A549 (cell line): Measurements from ENCODE around the gene KIF5A. TPM values are rescaled to one million over a fixed set of nuclear protein-coding genes. Genes with fewer than 3 reads are reported as not detected.

Experiments used
- ATAC-seq, 2 experiments: fragments of 200-7000 bp in 1 of 2; fragments of >200 bp in 1 of 2; cut with Nextera tagmentation in 1 of 2; cut with Tn5 transposase in 1 of 2; 3 replicates each; pipeline versions ENCODE4 v1.8.0 to v1.9.1; 2018 to 2020; ENCODE audit warnings: mild to moderate bottlenecking in 1 of 2, moderate library complexity in 1 of 2
- CTCF ChIA-PET: fragments of 300-600 bp; sonication (Branson Sonifier 250); formaldehyde crosslinking; extraction: SDS; loops from one replicate; lab custom pipeline; 2021; ENCODE audit warnings: antibody characterized with exemption, inconsistent platforms; lab: Yijun Ruan, JAX
- POLR2A ChIA-PET: fragments of 350-600 bp; formaldehyde crosslinking; extraction: SDS; loops from one replicate; lab custom pipeline; 2021; ENCODE audit warnings: antibody characterized with exemption, inconsistent platforms; lab: Yijun Ruan, JAX
- DNase-seq, 2 experiments: peaks; one replicate each; pipeline versions ENCODE4 v3.0.0 to v3.0.0-alpha.2; 2011 to 2016; ENCODE audit warnings: low read depth in 1 of 2, low spot score in 1 of 2
- FAIRE-seq: peaks from 2 replicates; lab custom pipeline; 2011; peaks lifted over from hg19 to GRCh38; lab: Jason Lieb, UNC
- H3K27ac ChIP-seq, 2 experiments: fragments of >200 bp; sonication (Bioruptor Twin); formaldehyde crosslinking; 3 replicates each; pipeline ENCODE4 v1.5.1; 2016 to 2017
- H3K4me1 ChIP-seq: fragments of >200 bp; sonication (Bioruptor Twin); formaldehyde crosslinking; 3 replicates; pipeline ENCODE4 v1.6.1; 2016
- H3K4me2 ChIP-seq: fragments of >200 bp; sonication (Bioruptor Twin); formaldehyde crosslinking; 3 replicates; pipeline ENCODE4 v1.6.1; 2016
- H3K4me3 ChIP-seq: fragments of >200 bp; sonication (Bioruptor Twin); formaldehyde crosslinking; 3 replicates; pipeline ENCODE4 v1.5.1; 2016
- H3K9me3 ChIP-seq: fragments of >200 bp; sonication (Bioruptor Twin); formaldehyde crosslinking; 3 replicates; pipeline ENCODE4 v1.6.1; 2016
- ATOH8 ChIP-seq: fragments of 250-450 bp; sonication (Bioruptor Pico); IDR thresholded peaks from 2 replicates; pipeline ENCODE4 v1.5.0; 2020; ENCODE audit warnings: low read depth, mild to moderate bottlenecking, moderate library complexity
- CBX8 ChIP-seq: fragments of 200-600 bp; sonication (generic); IDR thresholded peaks from 2 replicates; pipeline ENCODE4 v1.6.1; 2016
- CHD4 ChIP-seq: fragments of 200-600 bp; sonication (generic); IDR thresholded peaks from 2 replicates; pipeline ENCODE4 v1.6.1; 2016; ENCODE audit warnings: antibody characterized with exemption, mild to moderate bottlenecking, borderline replicate concordance
- EHF ChIP-seq: fragments of 250-450 bp; sonication (Bioruptor Pico); IDR thresholded peaks from 2 replicates; pipeline ENCODE4 v1.5.0; 2020; ENCODE audit warnings: mild to moderate bottlenecking
- FOSB ChIP-seq: fragments of 250-450 bp; sonication (Bioruptor Pico); IDR thresholded peaks from 2 replicates; pipeline ENCODE4 v1.5.0; 2020; ENCODE audit warnings: mild to moderate bottlenecking, moderate library complexity
- HES2 ChIP-seq: fragments of >200 bp; sonication (Bioruptor Twin); formaldehyde crosslinking; IDR thresholded peaks from 2 replicates; pipeline ENCODE4 v1.6.1; 2016
- HOXB13 ChIP-seq: fragments of 250-450 bp; sonication (Bioruptor Pico); IDR thresholded peaks from 2 replicates; pipeline ENCODE4 v1.5.0; 2020; ENCODE audit warnings: low read depth, mild to moderate bottlenecking, moderate library complexity
- JUNB ChIP-seq: fragments of >200 bp; sonication (Bioruptor Twin); formaldehyde crosslinking; IDR thresholded peaks from 2 replicates; pipeline ENCODE4 v1.6.1; 2016
- KDM5A ChIP-seq: fragments of 200-600 bp; sonication (generic); IDR thresholded peaks from 2 replicates; pipeline ENCODE4 v1.6.1; 2016; ENCODE audit warnings: antibody characterized with exemption, mild to moderate bottlenecking
- MAFK ChIP-seq: fragments of 450-650 bp; IDR thresholded peaks from 2 replicates; pipeline ENCODE4 v1.6.1; 2014; ENCODE audit not compliant: partially characterized antibody
- MYC ChIP-seq: IDR thresholded peaks from 2 replicates; pipeline ENCODE4 v1.6.1; 2012; ENCODE audit warnings: mild to moderate bottlenecking, inconsistent platforms, low read length, improper control_type of control experiment, borderline replicate concordance
- NFE2L2 ChIP-seq: fragments of 150-350 bp; conservative IDR thresholded peaks from 2 replicates; pipeline ENCODE4 v1.6.1; 2014; ENCODE audit warnings: low read length
- NR3C1 ChIP-seq: fragments of >200 bp; sonication (Bioruptor Twin); formaldehyde crosslinking; IDR thresholded peaks from 3 replicates; pipeline ENCODE4 v1.6.1; 2017
- PBX3 ChIP-seq: IDR thresholded peaks from 2 replicates; pipeline ENCODE4 v1.6.1; 2012
- PHF8 ChIP-seq: fragments of 200-600 bp; sonication (generic); IDR thresholded peaks from 2 replicates; pipeline ENCODE4 v1.6.1; 2016; ENCODE audit warnings: low read depth, mild to moderate bottlenecking, antibody characterized with exemption, moderate library complexity, borderline replicate concordance
- POLR2A ChIP-seq: IDR thresholded peaks from 2 replicates; pipeline ENCODE4 v1.6.1; 2012; ENCODE audit warnings: mild to moderate bottlenecking, low read length
- POLR2AphosphoS2 ChIP-seq: conservative IDR thresholded peaks from 2 replicates; pipeline ENCODE4 v1.6.1; 2012; ENCODE audit warnings: low read length, improper control_type of control experiment, inconsistent platforms
- RCOR1 ChIP-seq: fragments of 150-350 bp; IDR thresholded peaks from 2 replicates; pipeline ENCODE4 v1.6.1; 2014; ENCODE audit warnings: antibody characterized with exemption, low read length, low read depth
- REST ChIP-seq: fragments of 200-600 bp; sonication (generic); IDR thresholded peaks from 2 replicates; pipeline ENCODE4 v1.6.1; 2016; ENCODE audit warnings: antibody characterized with exemption, mild to moderate bottlenecking, moderate library complexity
- RFX5 ChIP-seq: fragments of 450-650 bp; IDR thresholded peaks from 2 replicates; pipeline ENCODE4 v1.7.1; 2014; ENCODE audit warnings: antibody characterized with exemption, mild to moderate bottlenecking, moderate library complexity
- SMC3 ChIP-seq: fragments of >200 bp; sonication (Bioruptor Twin); formaldehyde crosslinking; IDR thresholded peaks from 3 replicates; pipeline ENCODE4 v1.6.1; 2018; ENCODE audit warnings: inconsistent platforms
- TP53 ChIP-seq: fragments of 250-450 bp; sonication (Bioruptor Pico); IDR thresholded peaks from 2 replicates; pipeline ENCODE4 v1.5.0; 2021; ENCODE audit warnings: mild to moderate bottlenecking, moderate library complexity
- ZC3H11A ChIP-seq: fragments of 450-650 bp; IDR thresholded peaks from 2 replicates; pipeline ENCODE4 v1.6.1; 2014; ENCODE audit warnings: antibody characterized with exemption, mild to moderate bottlenecking
- ZSCAN20 ChIP-seq: fragments of 250-450 bp; sonication (Bioruptor Pico); IDR thresholded peaks from 2 replicates; pipeline ENCODE4 v1.8.0; 2022; ENCODE audit warnings: mild to moderate bottlenecking, moderate library complexity
- WGBS: methylation state at CpG from one replicate; pipeline ENCODE4 v1.1.6; 2017; ENCODE audit errors: missing lambda C conversion rate; 5-methylcytosine and 5-hydroxymethylcytosine counted together
- polyA plus RNA-seq, 4 experiments: library from polyadenylated mRNA; depleted of rRNA in 3 of 4; stranded (reverse); fragments of >200 nt; fragmentation: RNase III in 1 of 4; extraction: RNeasy Plus Mini Kit Qiagen cat#74134 plus additional on column Dnase treatment in 1 of 4; gene quantifications; 2 replicates in 3 of 4; 3 replicates in 1 of 4; pipeline ENCODE4 v1.2.3, GENCODE V29; 2011 to 2017

Gene KIF5A
- polyA plus RNA-seq, 2 of the 4 experiments (the other 2 are of a cell fraction): 0.61 to 0.89 TPM

- CTCF ChIA-PET: interaction anchor here (1.5 to 10.0 kb wide), 2 partner anchors 10 to 35 kb away, joined by 4 to 336 read pairs; partner anchors contain the start of genes ARHGEF25 and DTX3
- no peaks in the 10 kb centered on the region for H3K9me3 ChIP-seq
- H3K27ac ChIP-seq: no peak overlapping the region
- FAIRE-seq (no peak), ATAC-seq (no peak)
- H3K4me3 ChIP-seq: no peak overlapping the region
- peaks cover 13% of the 10 kb centered on the region for H3K4me1 ChIP-seq
- TF ChIP-seq RCOR1: no peak
- no peak for TF ChIP-seq FOSB (CRISPR knock-in tag)
- TF ChIP-seq HOXB13 (CRISPR knock-in tag): no peak
- TF ChIP-seq KDM5A: no peak
- TF ChIP-seq ZSCAN20 (CRISPR knock-in tag): no peak
- no peak for TF ChIP-seq REST
- TF ChIP-seq, all 56 proteins: peak for 0
- 77% methylated on average over 12 of the region's 12 CpGs for WGBS
- POLR2A ChIA-PET: no interaction called here
- no peak for DNase-seq
- H3K4me2 ChIP-seq: no peak overlapping the region
These were observed 28.3 kb downstream of the KIF5A start for GRCh38 chr12:57577981-57578758.

GRCh38 chr12:57579011-57579410 lies 29.2 kb downstream of the KIF5A start:
- POLR2A ChIA-PET: no interaction called here
- ATAC-seq: no peak
- CTCF ChIA-PET: interaction anchor here (7.4 to 10.0 kb wide), 2 partner anchors 34 to 53 kb away, joined by 76 to 336 read pairs; partner anchors contain the start of genes ARHGEF25, B4GALNT1 and DTX3
- 88% methylated on average over 2 of the region's 2 CpGs for WGBS
- no peak overlapping the region for H3K27ac ChIP-seq
- TF ChIP-seq RFX5 (no peak), HOXB13 (CRISPR knock-in tag) (no peak), MAFK (no peak), TP53 (CRISPR knock-in tag) (no peak), PBX3 (no peak), POLR2AphosphoS2 (no peak), SMC3 (no peak), NFE2L2 (no peak), EHF (no peak), PHF8 (no peak), NR3C1 (no peak), ATOH8 (CRISPR knock-in tag) (no peak), MYC (no peak), JUNB (no peak), CBX8 (no peak), FOSB (CRISPR knock-in tag) (no peak), CHD4 (no peak), POLR2A (no peak), ZC3H11A (no peak), HES2 (no peak)
- DNase-seq: no peak
- no peak for FAIRE-seq
- H3K9me3 ChIP-seq: no peaks in the 10 kb centered on the region
- no peak overlapping the region for H3K4me3 ChIP-seq
- H3K4me1 ChIP-seq: peaks cover 13% of the 10 kb centered on the region
- no peak overlapping the region; the same call in 2 of the 3 replicates for H3K4me2 ChIP-seq
